Midbrain (tissue), 1 donor: ENCODE measurements around the gene CRYGS.
A peak's percentile ranks its signal among the peaks of the same experiment; 100 is the strongest.
"Not testable (repeated sequence)": the region's sequence is repeated elsewhere in the genome, so short reads cannot be mapped to it uniquely, and the experiment has no call there.

Source experiments
- DNase-seq: peaks from one replicate; lab custom pipeline; 2025; lab: John Stamatoyannopoulos, UW

Gene CRYGS

DNA sequence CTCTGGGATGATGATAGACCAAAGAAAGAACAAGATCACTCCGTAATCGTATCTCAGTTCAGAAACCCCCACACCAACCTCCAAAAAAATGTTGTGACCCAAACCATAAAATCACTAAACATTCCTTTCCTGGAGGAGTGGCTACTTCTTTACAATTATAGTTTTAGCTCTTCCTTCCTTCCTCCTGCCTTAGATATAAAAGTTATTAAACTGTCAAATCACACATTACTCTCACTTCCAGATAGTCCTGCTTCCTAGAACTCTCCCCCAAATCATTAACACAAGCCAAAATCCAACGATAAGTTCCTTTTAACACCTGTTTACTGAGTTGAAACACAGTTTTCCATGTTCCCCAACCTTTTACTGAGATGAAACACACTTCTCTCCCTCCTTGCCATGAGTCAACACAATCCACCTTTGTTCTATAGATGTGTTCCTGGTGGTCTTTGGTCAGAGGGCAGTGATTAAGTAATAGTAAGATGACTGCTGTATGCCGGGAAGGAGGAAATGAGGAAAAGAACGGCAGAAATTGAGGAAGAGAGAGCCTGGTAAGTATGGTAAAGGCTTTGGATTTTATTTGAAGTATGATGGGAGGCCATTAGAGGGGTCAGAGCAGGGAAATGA is 8.3 kb upstream of the CRYGS start:
- no peak for DNase-seq

- DNase-seq: no peak
Measured at GRCh38 chr3:186551387-186551786, 7.2 kb upstream of the CRYGS start.

DNA sequence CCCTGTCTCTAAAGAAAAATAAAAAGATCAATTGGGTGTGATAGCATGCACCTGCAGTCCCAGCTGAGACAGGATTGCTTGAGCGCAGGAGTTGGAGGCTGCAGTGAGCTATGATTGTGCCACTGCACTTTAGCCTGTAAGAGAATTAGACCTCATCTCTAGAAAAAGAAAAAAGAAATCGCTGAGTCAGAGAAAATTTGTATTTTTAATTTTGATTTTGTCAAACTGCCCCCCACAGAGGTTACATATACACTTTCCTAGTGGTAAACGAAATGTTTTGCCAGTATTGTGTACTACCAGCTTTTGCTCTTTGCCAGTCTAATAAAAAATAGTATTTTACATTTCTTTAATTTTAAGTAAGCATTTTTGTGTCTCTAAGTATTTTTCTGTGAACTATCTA is 5.3 kb upstream of the CRYGS start:
- no peak for DNase-seq

- no peak for DNase-seq
Measured at GRCh38 chr3:186540835-186541226, 3.3 kb downstream of the CRYGS start.

- peak; percentile 85 for DNase-seq
Measured at GRCh38 chr3:186540221-186540834, 3.9 kb downstream of the CRYGS start.

DNA sequence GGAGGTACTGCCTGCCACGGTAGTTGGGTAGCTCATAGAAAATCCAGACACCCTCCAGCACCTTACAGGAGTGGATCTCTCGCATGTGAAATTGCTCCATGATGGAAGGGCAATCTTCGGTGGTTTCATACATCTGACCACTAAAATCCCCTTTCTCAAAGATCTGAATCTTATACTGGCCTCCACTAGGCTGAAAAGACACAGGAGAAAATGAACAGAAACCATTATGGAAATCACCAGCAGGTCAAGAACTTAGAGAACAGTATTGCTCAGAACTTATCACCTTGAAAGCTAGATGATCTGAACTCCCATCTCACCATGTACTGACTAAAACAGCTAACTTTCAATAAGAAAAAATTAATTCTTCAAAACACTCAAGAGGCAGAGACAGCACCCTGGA is 5.4 kb downstream of the CRYGS start:
- no peak for DNase-seq

DNA sequence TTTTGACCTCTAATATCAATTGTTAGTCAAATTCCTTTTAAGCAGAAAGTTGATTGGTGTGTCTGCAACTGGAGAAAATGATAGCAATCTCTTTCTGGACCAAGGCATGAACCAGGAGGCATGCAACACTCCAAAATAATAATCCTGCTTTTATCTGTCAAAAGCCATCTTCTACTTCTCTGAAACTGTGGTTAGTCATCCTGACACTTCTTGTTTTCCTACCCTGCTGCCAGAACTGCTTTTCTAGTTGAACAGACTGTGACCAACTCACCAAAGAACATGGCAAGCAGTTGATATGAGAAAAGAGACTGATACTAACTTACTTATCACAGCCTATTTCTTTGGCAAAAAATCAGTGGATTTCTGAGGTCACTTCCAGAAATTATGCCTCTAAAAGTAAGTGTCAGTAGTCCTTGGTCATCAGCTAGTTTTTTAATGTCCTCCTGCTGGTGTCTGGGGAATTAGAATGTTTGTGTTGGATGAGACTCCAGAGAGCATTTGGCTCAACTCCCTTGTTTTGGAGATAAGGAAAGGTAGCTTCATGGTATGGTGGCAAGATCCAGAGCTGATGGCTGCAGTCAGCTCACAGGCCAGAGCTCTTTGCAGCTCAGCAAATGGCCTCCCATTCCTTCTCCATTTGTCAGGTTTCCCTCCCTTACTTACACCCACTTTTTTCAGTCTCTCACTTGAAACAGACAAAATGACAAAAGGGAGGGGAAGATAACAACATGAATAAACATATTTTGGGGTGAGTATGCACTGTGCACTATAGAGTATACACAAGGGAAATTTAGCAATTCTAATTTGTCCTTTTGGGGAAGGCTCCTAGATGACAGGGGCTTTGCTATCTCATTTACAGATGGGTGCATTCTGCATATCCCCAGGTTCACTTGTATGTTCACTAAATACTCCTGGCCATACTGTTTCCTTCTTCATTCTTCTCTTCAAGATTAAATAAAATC is 7.0 kb downstream of the CRYGS start:
- DNase-seq: no peak

- no peak for DNase-seq
Measured at GRCh38 chr3:186534113-186534669, 10.0 kb downstream of the CRYGS start.

- no peak for DNase-seq
Measured at GRCh38 chr3:186532598-186533072, 11.5 kb downstream of the CRYGS start.

DNA sequence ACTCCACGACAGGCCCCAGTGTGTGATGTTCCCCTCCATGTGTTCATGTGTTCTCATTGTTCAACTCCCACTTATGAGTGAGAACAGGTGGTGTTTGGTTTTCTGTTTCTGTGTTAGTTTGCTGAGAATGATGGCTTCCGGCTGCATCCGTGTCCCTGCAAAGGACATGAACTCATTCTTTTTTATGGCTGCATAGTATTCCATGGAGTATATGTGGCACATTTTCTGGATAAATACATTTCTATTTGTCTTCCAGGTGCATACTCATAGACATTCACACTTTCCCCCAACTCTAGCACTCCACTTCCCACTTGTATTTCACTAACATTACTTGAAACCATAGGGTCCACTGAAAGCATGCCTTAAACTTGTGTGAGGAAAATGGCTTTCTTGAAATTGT is 12.5 kb downstream of the CRYGS start:
- DNase-seq: not testable (repeated sequence)

DNA sequence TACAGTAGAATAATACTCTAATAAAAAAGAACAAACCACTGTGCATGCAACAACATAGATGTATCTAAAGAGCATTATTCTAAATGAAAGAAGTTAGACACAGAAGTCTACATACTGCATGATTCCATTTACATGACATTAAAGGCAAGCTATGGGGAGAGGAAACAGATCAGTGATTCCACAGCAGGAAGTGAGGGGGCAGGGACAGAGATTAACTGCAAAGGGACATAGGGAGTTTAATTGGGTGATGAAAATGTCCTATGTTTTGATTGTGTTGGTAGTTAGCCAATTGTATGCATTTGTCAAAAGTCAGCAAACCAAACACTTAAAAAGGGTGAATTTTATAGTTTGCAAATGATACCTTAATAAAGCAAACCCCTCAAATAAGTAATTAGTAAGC is 13.8 kb downstream of the CRYGS start:
- no peak for DNase-seq

DNA sequence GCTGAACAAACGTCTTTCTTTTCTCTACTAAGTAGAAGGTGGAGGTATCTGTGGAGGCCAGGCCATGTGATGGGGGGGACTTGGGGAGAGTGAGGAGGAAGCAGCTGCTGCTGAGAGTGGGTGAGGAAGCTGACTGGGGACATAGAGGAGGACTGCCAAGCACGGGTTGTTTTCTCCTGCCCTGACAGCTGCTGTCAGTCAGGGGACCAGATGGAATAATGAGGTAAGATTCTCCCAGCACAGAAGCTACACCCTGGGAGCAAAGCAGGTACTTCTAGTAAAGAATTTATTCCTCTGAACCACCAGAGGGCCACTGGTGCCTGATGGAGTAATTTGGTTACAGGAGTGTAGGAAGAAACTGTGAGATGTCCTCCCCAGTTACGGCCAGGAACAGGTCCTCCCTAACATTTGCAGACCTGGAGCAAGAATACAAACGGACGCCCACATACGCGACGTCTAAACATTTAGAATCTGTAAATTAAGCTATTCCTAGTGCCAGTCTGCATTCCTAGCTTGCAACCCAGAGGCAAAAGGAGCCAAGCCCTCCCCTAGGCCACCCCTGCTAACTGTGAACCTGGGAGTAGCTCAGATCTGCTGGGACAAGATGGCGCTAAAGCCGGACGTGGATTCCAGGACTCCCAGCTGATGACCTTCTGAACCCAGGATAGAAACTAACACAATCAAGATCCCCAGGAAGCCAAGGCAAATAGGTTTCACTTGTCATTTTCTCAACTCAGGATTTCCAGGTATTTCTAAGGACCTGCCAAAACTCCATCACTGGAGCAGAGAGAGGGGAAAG is 14.8 kb downstream of the CRYGS start:
- no peak for DNase-seq

GRCh38 chr3:186526256-186526606 is 17.9 kb downstream of the CRYGS start:
- no peak for DNase-seq

DNA sequence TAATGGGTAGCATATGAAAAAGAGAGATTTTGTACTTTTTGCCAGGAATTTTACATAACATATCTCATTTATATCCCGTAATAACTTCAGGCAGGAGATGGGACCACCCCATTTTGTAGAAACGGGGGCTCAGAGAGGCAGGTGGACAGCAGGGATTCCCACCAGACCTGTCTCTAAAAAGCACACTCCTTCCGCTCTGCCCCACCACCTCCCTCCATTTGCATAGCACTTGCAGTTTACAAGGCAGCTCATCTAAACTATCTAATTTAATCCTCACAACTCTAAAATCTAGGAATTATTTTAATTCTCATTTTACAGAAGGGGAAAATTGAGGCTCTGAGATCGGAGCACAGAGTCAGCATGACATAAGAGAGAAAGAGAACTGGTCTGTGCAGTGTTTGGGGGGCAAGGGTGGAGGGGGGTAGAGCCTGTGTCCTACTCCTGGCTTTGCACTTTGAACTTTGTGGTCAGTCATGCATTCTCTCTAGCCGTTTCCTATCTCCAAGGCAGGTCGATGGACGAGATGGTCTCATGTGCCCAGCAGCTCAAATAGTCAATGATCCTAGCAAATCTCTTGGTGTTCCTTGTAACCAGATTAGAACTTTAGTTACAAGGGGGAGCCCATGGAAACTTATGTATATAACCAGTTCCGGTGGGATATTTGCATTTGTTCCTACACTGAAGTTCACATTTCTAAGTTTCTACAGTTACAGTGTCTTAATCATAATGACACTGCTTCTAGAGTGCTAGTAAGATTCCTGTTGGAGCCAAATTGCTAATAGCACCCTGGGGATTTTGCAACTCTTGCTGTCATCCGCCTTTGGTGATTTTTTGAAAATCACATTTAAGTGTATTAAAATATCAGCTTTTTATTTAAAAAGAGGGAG is 18.6 kb downstream of the CRYGS start:
- no peak for DNase-seq

- DNase-seq: no peak
Measured at GRCh38 chr3:186524616-186525015, 19.6 kb downstream of the CRYGS start.

- DNase-seq: no peak
Measured at GRCh38 chr3:186523434-186523833, 20.7 kb downstream of the CRYGS start.

GRCh38 chr3:186523022-186523421 is 21.2 kb downstream of the CRYGS start:
- no peak for DNase-seq

GRCh38 chr3:186520957-186521842 is 23.0 kb downstream of the CRYGS start:
- no peak for DNase-seq

DNA sequence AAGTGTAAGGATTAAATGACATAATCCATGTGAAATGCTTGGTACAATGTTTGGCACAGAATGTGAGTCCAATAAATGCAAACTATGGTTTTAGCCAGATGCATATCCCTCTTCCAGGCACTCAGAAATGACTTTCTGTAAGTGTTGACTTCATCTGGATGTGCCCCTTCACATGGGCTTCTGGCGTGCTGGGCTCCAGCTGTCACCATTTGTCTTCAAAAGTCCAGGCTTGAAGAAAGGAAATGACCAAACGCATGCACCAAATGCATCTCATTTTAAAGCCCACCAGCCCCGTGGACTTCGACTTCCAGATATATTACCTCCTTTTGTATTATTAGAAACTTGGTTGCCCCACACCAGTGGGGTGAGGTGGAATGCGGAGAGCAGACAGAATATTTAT is 23.7 kb downstream of the CRYGS start:
- no peak for DNase-seq
